Naive thymus-derived CD4-positive, alpha-beta T cell (primary cell): ENCODE measurements around the gene PLK5. TPM values are rescaled to one million over a fixed set of nuclear protein-coding genes. Genes with fewer than 3 reads are reported as not detected.
A peak's percentile ranks its signal among the peaks of the same experiment; 100 is the strongest.

Source experiments
- ATAC-seq: fragments of 150-1000 bp; cut with Tn5 transposase; 2 replicates; pipeline ENCODE4 v1.10.0; 2021; ENCODE audit warnings: mild to moderate bottlenecking, moderate library complexity
- CTCF ChIA-PET: fragments of 350-600 bp; sonication (Branson Sonifier 250); formaldehyde crosslinking; loops from one replicate; lab custom pipeline; 2021; ENCODE audit warnings: antibody characterized with exemption; lab: Charles Lee
- POLR2A ChIA-PET: fragments of 350-600 bp; sonication (Branson Sonifier 250); formaldehyde crosslinking; loops from one replicate; lab custom pipeline; 2021; ENCODE audit warnings: antibody characterized with exemption, inconsistent platforms; lab: Charles Lee
- DNase-seq, 9 donors: peaks; one replicate each; pipeline versions ENCODE4 v3.0.0 to v3.0.0-alpha.2; 2020 to 2022; ENCODE audit warnings: mixed read lengths in 1 of 9
- H3K27ac ChIP-seq: one replicate; pipeline ENCODE4 v1.7.0; 2013; ENCODE audit warnings: mild to moderate bottlenecking, low read depth, low read length, moderate library complexity
- H3K27me3 ChIP-seq, 2 donors: one replicate each; pipeline ENCODE4 v1.7.0; 2013; ENCODE audit warnings: low read length in 2 of 2, mild to moderate bottlenecking in 2 of 2, moderate library complexity in 2 of 2; ENCODE audit not compliant: control insufficient read depth in 2 of 2, insufficient read depth in 2 of 2
- H3K36me3 ChIP-seq, 3 experiments: 1 replicate in 2 of 3; 2 replicates in 1 of 3; pipeline ENCODE4 v1.7.0; 2013; ENCODE audit warnings: low read length in 3 of 3, mild to moderate bottlenecking in 3 of 3, moderate library complexity in 1 of 3; ENCODE audit not compliant: insufficient read depth in 3 of 3, control insufficient read depth in 2 of 3
- H3K4me1 ChIP-seq, 2 donors: one replicate each; pipeline ENCODE4 v1.7.0; 2013; ENCODE audit warnings: low read length in 2 of 2, mild to moderate bottlenecking in 2 of 2, moderate library complexity in 1 of 2; ENCODE audit not compliant: control insufficient read depth in 2 of 2, insufficient read depth in 2 of 2
- H3K4me3 ChIP-seq: 2 replicates; pipeline ENCODE4 v1.7.0; 2013; ENCODE audit warnings: mild to moderate bottlenecking, low read length
- H3K9me3 ChIP-seq, 3 experiments: 1 replicate in 2 of 3; 2 replicates in 1 of 3; pipeline ENCODE4 v1.7.0; 2013; ENCODE audit warnings: low read length in 3 of 3; ENCODE audit not compliant: control insufficient read depth in 2 of 3
- H3K27ac Mint-ChIP-seq, 9 donors: one replicate each; pipeline ENCODE4 v1.8.0; 2020 to 2022; ENCODE audit warnings: mixed read lengths in 9 of 9, mild to moderate bottlenecking in 8 of 9, moderate library complexity in 5 of 9, inconsistent platforms in 2 of 9
- H3K27me3 Mint-ChIP-seq, 5 donors: one replicate each; pipeline ENCODE4 v1.8.0; 2021 to 2022; ENCODE audit warnings: mixed read lengths in 5 of 5, mild to moderate bottlenecking in 1 of 5
- H3K36me3 Mint-ChIP-seq, 5 donors: one replicate each; pipeline ENCODE4 v1.8.0; 2020 to 2022; ENCODE audit warnings: mixed read lengths in 5 of 5, mild to moderate bottlenecking in 3 of 5, inconsistent platforms in 1 of 5
- H3K4me1 Mint-ChIP-seq, 7 donors: one replicate each; pipeline ENCODE4 v1.8.0; 2020 to 2022; ENCODE audit warnings: mixed read lengths in 7 of 7, mild to moderate bottlenecking in 3 of 7, inconsistent platforms in 1 of 7
- H3K4me3 Mint-ChIP-seq, 10 donors: one replicate each; pipeline ENCODE4 v1.8.0; 2020 to 2022; ENCODE audit warnings: mild to moderate bottlenecking in 10 of 10, mixed read lengths in 10 of 10, moderate library complexity in 6 of 10, inconsistent platforms in 2 of 10
- H3K9me3 Mint-ChIP-seq, 11 donors: one replicate each; pipeline ENCODE4 v1.8.0; 2020 to 2022; ENCODE audit warnings: mixed read lengths in 11 of 11, mild to moderate bottlenecking in 4 of 11, inconsistent platforms in 1 of 11, moderate library complexity in 1 of 11
- intact Hi-C, 2 donors: fragments of 100-400 bp; cut with micrococcal nuclease; formaldehyde crosslinking; loops; one replicate each; pipeline ENCODE4 v1.15.1; 2023
- polyA plus RNA-seq, 2 donors: library from polyadenylated mRNA; unstranded; fragments of 300-500 nt; fragmentation: Illumina TruSeq; gene quantifications; one replicate each; pipeline ENCODE4 v1.2.3, GENCODE V29; 2021
- total RNA-seq, 6 experiments: library from RNA in 5 of 6; stranded (reverse) in 5 of 6; gene quantifications; 1 replicate in 5 of 6; 2 replicates in 1 of 6; pipeline ENCODE4 v1.2.3 and lab custom pipeline; 2021 to 2026

PLK5 gene
- total and polyA plus RNA-seq, 7 experiments from 2014 or later: not detected

DNA sequence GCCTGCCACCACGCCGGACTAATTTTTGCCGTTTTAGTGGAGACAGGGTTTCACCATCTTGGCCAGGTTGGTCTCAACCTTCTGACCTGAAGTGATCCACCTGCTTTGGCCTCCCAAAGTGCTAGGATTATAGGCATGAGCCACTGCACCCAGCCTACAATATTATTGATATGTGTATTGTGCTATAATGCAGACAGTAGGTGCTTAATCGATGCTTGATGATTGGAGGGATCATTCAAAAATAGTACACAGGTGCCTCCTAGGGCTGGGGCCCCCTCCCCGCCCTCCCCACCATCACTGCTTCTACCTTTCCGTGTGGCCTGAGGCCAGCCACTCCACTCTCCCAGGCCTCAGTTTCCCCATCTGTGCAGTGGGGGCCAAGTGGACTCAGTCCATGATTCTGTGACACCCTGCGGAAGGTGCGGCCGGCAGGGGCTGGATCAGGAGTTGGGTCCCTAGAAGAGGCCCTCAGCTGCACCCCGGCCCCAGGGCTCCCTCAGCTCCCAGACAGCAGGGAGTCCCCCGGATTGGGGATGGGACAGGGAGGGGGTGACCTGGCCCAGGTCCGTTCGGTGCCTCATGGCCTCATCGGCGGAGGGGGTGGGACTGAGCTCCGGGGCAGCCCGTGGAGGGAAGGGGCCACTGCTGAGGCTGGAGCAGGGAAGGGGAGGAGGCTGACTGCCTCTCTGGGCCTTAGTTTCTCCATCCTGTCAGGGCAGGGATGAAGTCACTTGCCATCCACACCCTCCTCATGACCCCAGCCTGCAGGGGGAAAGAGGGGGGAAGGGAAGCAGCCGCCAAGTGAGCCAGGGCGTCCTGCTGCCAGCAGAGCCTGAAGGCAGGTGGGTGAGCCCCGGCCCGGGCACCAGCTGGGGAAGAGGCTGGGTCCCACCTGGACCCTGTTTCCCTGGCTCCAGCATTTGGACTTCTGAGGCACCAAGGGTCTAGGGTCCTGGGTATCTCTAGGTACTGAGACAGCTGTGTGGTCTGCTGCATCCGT, 12.3 kb upstream of the PLK5 start:
- Histone ChIP-seq H3K4me1 (peaks cover 4 to 18% of the 10 kb centered on the region in 2 donors), H3K9me3 (no peaks in the 10 kb centered on the region), H3K4me3 (peak overlapping the region; percentile 59), H3K27me3 (no peaks in the 10 kb centered on the region), H3K27ac (peak overlapping the region; percentile 27), H3K36me3 (no peaks in the 10 kb centered on the region)
- POLR2A ChIA-PET: interaction anchor here (0.6 kb wide), 1 partner anchor 71 kb away, joined by 3 read pairs; no protein-coding TSS in a partner anchor
- Mint-ChIP-seq H3K9me3 (peaks cover 0 to 5% (median 0%) of the 10 kb centered on the region in 11 donors), H3K36me3 (peaks cover 0 to 3% (median 0%) of the 10 kb centered on the region in 5 donors), H3K27ac (peak overlapping the region in 7 of 9 donors; percentile 8 to 75 (median 63)), H3K4me1 (peaks cover 7 to 37% (median 24%) of the 10 kb centered on the region in 7 donors), H3K4me3 (peak overlapping the region; percentile 64 to 85 (median 74)), H3K27me3 (peaks cover 0 to 28% (median 0%) of the 10 kb centered on the region in 5 donors)
- DNase-seq (no peak), ATAC-seq (no peak)
- intact Hi-C loops: loop anchor here (2.0 to 10.0 kb wide), 3 partner anchors 21 to 67 kb away; partner anchors contain the start of genes PCSK4 (in 1 of the 2) and REEP6 (in 1 of the 2)
- CTCF ChIA-PET: no interaction called here

DNA sequence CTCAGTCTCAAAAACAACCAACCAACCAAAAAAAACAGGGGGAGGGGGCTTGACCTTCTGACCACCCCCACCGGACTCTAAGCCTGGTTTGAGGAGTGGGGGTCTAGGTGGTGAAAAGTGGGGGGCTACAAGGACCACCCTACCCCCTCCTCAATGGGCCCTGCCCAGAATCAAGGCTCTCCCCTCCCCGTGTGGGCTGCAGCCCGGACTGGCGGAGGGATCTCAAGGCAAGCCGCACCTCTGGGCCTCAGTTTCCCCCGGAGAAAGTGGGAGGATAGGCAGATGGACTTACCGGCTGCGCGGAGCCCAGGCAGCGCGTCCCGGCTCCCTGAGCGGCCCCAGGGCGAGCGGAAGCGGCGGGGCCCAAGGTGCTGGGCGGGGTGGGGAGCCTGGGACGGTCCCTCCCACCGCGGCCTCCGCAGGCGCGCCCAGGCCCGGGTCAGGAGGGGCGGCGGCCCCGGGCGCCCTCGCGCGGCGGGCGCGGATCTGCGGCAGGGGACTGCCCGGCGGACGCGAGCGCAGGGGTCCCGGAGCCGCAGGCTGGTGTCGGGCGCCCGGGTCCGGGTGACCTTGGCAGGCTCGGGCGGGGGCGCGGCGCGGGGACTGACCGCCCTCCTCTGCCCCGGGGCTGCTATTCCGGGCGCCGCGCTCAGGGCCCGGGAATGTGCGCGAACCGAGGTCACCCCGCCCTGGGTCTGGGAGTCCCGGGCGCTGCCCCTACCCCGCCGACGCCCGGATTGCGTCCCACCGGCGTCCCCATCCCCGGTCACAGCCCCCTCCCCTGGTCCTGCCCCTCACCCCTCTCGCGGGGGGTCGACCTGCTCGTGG, 11.0 kb upstream of the PLK5 start, which contains the start of gene ADAMTSL5:
Gene ADAMTSL5 (minus strand): TSS at position 349 of the 828 bp plus-strand sequence. CDS start 2,076 bp downstream, outside the sequence.
- H3K27ac ChIP-seq: peak within 1 kb of the TSS; percentile 67
- H3K4me3 ChIP-seq: peak within 1 kb of the TSS; percentile 59
- ATAC-seq (peak; percentile 73), DNase-seq (peak in 8 of 9 donors; percentile 34 to 82 (median 50))
- Mint-ChIP-seq H3K4me1 (peaks cover 1 to 32% (median 18%) of the 10 kb centered on the region in 7 donors), H3K4me3 (peak within 1 kb of the TSS; percentile 64 to 85 (median 74)), H3K9me3 (peaks cover 0 to 4% (median 0%) of the 10 kb centered on the region in 11 donors), H3K36me3 (peaks cover 0 to 1% (median 0%) of the 10 kb centered on the region in 5 donors), H3K27ac (peak within 1 kb of the TSS in 5 of 9 donors; percentile 44 to 75 (median 63)), H3K27me3 (peaks cover 0 to 25% (median 0%) of the 10 kb centered on the region in 5 donors)
- intact Hi-C loops: loop anchor here (1.0 to 10.0 kb wide), 6 partner anchors 10 to 75 kb away; partner anchors contain the start of genes PCSK4 (in 1 of the 2), REEP6 (in 1 of the 2) and RPS15 (in 1 of the 2)
- H3K9me3 ChIP-seq: no peaks in the 10 kb centered on the region
- no peaks in the 10 kb centered on the region for H3K36me3 ChIP-seq
- POLR2A ChIA-PET: no interaction called here
- no peaks in the 10 kb centered on the region for H3K27me3 ChIP-seq
- peaks cover 0 to 13% of the 10 kb centered on the region in 2 donors for H3K4me1 ChIP-seq
- CTCF ChIA-PET: no interaction called here

DNA sequence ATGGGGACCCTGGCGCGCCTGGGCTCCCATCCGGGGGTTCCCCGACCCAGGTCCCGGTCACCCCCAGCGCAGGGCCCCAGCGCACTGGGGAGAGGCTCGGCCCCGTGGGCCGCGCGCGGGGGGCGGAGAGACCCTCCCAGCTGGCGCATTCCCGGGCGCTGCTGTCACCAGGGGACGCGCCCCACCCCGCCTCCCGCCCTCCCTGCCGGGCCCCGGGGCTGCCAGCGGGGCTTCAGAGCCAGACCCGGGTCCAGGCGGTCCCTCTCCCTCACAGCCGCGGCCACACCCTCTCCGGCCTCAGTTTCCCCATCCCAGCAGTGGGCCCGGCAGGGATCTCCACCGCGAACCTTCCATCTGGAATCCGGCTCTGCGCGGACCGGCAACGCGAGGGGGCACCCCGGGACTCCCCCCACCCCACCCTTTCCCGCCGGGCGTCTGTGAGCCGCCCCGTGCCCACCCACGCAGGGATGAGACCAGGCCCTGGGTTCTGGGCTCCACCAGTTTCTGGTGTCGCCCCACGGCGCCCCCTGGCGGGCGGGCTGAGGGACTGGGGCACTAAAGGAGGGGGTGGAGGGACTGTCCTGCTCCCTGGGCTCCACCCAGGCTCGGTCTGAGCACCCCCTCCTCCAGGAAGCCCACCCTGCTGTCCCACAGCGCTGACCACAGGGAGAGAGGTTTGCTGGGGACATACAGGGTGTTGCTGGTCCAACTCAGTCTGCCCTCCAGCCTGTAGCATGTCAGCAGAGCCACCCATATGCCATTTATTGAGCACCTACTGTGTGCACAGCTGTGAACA, 10.2 kb upstream of the PLK5 start:
- H3K9me3 ChIP-seq: no peaks in the 10 kb centered on the region
- peaks cover 0 to 27% (median 15%) of the 10 kb centered on the region in 7 donors for H3K4me1 Mint-ChIP-seq
- peak; percentile 44 to 83 (median 64) for DNase-seq
- CTCF ChIA-PET: no interaction called here
- H3K36me3 Mint-ChIP-seq: no peaks in the 10 kb centered on the region
- intact Hi-C loops: loop anchor here (1.0 to 10.0 kb wide), 7 partner anchors 10 to 235 kb away; partner anchors contain the start of genes PCSK4 (in 1 of the 2), REEP6 (in 1 of the 2) and RPS15 (in 1 of the 2)
- POLR2A ChIA-PET: no interaction called here
- no peaks in the 10 kb centered on the region for H3K36me3 ChIP-seq
- peak overlapping the region in 5 of 10 donors; percentile 17 to 62 (median 33) for H3K4me3 Mint-ChIP-seq
- no peaks in the 10 kb centered on the region for H3K27me3 ChIP-seq
- no peak overlapping the region for H3K27ac ChIP-seq
- no peak overlapping the region for H3K4me3 ChIP-seq
- no peak overlapping the region for H3K27ac Mint-ChIP-seq
- peaks cover 0 to 4% (median 0%) of the 10 kb centered on the region in 11 donors for H3K9me3 Mint-ChIP-seq
- peak; percentile 74 for ATAC-seq
- peaks cover 0 to 13% of the 10 kb centered on the region in 2 donors for H3K4me1 ChIP-seq
- peaks cover 0 to 21% (median 0%) of the 10 kb centered on the region in 5 donors for H3K27me3 Mint-ChIP-seq

DNA sequence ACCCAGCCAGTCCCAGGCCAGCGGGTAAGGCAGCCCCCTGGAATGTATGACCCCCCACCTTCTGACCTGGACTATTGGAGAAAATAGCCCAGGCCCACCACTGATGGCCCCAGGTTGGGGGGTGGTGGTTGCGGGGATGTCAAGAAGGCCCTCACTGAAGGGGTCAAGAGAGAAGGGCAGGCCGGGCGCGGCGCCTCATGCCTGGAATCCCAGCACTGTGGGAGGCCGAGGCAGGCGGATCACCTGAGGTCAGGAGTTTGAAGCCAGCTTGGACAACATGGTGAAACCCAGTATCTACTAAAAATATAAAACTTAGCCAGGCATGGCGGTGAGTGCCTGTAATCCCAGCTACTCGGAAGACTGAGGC, 9.6 kb upstream of the PLK5 start:
- POLR2A ChIA-PET: no interaction called here

DNA sequence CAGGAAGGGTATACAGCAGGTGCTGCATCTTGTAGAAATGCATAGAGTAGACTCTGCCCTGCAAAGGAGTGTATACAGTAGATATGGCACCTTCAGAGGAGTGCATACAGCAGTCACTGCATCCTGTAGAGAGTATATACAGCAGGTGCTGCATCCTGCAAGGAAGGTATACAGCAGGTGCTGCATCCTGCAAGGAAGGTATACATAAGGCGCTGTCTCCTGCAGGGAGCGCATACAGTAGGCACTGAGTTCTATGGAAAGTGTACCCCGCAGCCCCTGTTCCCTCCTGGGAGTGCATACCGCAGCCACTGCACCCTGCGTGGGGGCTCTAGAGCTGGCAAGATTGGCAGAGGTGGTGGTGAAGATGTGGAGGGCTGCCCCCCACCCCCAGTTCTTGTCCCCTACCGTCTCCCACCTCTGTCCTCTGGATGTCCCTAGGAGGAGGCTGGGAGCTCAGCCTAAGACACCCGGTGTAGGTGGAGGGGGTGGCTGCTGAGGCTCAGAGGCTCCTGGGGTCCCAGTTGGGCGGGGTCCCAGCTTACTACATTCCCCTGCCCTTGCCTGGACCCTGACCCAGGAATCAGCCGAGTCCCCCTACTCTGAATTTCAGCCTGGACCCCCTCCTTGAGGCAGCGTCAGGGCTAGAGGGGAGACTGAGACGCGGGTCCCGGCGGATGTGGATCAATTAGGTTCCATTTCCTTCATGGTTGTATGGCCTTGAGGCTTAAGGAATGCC, 8.7 kb upstream of the PLK5 start:
- no peaks in the 10 kb centered on the region for H3K27me3 ChIP-seq
- no peak overlapping the region for H3K27ac ChIP-seq
- no peak overlapping the region for H3K4me3 ChIP-seq
- Mint-ChIP-seq H3K36me3 (no peaks in the 10 kb centered on the region), H3K27me3 (peaks cover 0 to 14% (median 0%) of the 10 kb centered on the region in 5 donors), H3K9me3 (peaks cover 0 to 4% (median 0%) of the 10 kb centered on the region in 11 donors), H3K27ac (no peak overlapping the region), H3K4me1 (peaks cover 0 to 19% (median 12%) of the 10 kb centered on the region in 7 donors), H3K4me3 (no peak overlapping the region)
- ChIA-PET CTCF (no interaction called here), POLR2A (no interaction called here)
- ATAC-seq: no peak
- intact Hi-C loops: loop anchor here (1.0 to 10.0 kb wide), 3 partner anchors 12 to 236 kb away; no protein-coding TSS in a partner anchor
- DNase-seq: no peak
- peaks cover 0 to 13% of the 10 kb centered on the region in 2 donors for H3K4me1 ChIP-seq
- H3K36me3 ChIP-seq: no peaks in the 10 kb centered on the region
- no peaks in the 10 kb centered on the region for H3K9me3 ChIP-seq

More for the DNA sequence above, 9.6 kb upstream of the PLK5 start:
- DNase-seq (no peak), ATAC-seq (no peak)
- Histone ChIP-seq H3K36me3 (no peaks in the 10 kb centered on the region), H3K4me1 (peaks cover 0 to 13% of the 10 kb centered on the region in 2 donors), H3K27ac (no peak overlapping the region), H3K4me3 (no peak overlapping the region), H3K9me3 (no peaks in the 10 kb centered on the region), H3K27me3 (no peaks in the 10 kb centered on the region)
- no peak overlapping the region for H3K27ac Mint-ChIP-seq
- intact Hi-C loops: loop anchor here (1.0 to 10.0 kb wide), 3 partner anchors 11 to 235 kb away; no protein-coding TSS in a partner anchor
- peak overlapping the region in 4 of 10 donors; percentile 17 to 62 (median 31) for H3K4me3 Mint-ChIP-seq
- H3K4me1 Mint-ChIP-seq: peaks cover 0 to 26% (median 13%) of the 10 kb centered on the region in 7 donors
- no peaks in the 10 kb centered on the region for H3K36me3 Mint-ChIP-seq
- H3K9me3 Mint-ChIP-seq: peaks cover 0 to 4% (median 0%) of the 10 kb centered on the region in 11 donors
- H3K27me3 Mint-ChIP-seq: peaks cover 0 to 20% (median 0%) of the 10 kb centered on the region in 5 donors
- CTCF ChIA-PET: no interaction called here
